HG03575 (cell line): ENCODE data around the gene EXD1.
"Not testable (repeated sequence)": the region's sequence is repeated elsewhere in the genome, so short reads cannot be mapped to it uniquely, and the experiment has no call there.

ENCODE experiments used
- ATAC-seq: cut with Tn5 transposase; IDR thresholded peaks from one replicate; pipeline ENCODE4 v1.9.1; 2021; ENCODE audit not compliant: unreplicated experiment, insufficient number of reproducible peaks, low FRiP score; ENCODE audit errors: extremely low read depth

Gene EXD1

DNA sequence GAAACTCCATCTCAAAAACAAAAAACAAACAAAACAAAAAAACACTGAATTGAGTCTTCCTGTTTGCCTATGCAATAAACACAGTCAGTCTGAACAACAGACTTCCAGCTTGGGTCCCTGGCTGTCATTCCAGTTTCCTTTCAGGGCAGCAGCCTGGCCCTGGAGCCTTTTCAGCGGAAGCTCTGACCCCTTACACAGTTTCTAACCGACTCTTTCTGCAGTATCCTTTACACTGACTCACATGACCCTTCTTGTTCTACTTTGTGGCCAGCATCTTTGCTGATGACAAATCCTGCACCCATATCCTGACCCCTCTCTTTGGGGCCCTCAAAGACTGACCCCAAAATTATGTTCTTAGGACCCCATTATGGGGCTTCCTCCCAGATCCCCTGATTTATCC lies 76.1 kb downstream of the EXD1 start:
- ATAC-seq: no peak

DNA sequence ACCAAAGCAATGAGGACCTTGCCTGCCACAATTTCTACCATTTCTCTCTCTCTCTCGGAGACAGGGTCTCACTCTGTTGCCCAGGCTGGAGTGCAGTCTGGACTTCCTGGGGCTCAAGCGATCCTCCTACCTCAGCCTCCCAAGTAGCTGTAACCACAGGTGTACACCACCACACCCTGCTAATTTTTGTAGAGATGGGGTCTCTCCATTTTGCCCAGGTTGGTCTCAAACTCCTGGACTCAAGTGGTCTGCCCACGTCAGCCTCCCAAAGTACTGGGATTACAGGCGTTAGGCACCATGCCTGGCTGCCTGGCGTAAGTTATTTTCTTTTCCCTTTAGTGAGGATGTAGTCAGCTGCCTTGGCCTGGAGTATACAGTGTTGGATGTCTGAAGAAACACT lies 76.8 kb downstream of the EXD1 start:
- ATAC-seq: no peak

DNA sequence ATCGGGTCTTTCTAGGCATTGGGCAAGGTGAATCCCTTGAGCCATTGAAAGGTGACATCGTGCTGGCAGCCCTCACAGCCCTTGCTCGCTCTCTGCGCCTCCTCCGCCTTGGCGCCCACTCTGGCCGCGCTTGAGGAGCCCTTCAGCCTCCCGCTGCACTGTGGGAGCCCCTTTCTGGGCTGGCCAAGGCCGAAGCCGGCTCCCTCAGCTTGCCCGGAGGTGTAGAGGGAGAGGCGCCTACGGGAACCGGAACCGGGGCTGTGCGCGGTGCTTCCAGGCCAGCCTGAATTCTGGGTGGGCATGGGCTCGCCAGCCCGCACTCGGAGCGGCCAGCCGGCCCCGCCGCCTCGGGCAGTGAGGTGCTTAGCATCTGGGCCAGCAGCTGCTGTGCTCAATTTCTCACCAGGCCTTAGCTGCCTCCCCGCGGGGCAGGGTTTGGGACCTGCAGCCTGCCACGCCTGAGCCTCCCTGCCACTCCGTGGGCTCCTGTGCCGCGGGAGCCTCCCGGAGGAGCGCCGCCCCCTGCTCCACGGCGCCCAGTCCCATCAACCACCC lies 79.0 kb downstream of the EXD1 start:
- ATAC-seq: no peak

DNA sequence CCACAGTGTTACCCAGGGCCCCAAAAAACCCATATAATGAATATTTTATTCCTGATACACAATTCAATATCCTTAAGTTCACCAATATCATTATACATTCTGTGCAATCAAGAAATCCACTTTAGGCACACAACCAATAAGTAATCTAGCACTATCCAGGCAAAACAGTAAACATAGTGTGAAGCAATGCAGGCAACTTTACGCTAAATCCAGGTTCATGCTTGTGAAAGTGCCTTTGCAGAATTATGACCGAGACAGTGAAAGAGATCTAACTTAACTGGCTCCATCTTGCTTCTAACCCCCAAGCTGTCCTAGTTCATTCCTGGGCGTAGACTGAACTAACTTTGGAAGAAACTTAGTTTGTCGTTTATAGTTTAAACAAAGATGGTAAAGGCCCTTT lies 80.3 kb downstream of the EXD1 start:
- no peak for ATAC-seq

DNA sequence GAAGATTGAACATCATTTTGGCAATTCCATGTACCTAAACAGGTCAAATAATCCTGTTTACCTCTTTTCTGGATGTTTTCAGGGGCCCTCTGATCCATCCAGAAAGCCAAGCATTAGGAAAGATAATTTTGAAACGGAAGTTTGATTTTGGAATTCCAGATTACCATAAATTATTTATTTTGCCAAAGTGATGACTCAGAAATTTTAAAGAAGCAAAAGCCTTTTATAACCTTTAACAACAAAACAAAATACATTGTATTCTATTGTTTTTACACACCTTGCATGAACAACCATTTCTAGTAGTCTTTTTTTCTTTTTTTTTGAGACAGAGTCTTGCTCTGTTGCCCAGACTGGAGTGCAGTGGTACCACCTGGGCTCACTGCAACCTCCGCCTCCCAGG lies 82.5 kb downstream of the EXD1 start:
- no peak for ATAC-seq

DNA sequence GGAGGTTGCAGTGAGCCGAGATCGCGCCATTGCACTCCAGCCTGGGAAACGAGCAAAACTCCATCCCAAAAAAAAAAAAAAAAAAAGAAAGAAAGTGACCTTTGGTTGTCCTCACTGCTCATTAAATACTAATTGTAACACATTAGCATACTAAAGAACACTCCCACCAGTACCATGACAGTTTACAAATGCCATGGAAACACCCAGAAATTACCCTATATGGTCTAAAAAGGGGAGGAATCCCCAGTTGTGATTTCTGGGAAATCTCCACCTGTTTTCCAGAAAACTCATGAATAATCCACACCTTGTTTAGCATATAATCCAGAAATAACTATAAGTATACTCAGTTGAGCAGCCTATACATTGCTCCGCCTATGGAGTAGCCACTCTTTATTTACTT lies 90.9 kb downstream of the EXD1 start:
- no peak for ATAC-seq

DNA sequence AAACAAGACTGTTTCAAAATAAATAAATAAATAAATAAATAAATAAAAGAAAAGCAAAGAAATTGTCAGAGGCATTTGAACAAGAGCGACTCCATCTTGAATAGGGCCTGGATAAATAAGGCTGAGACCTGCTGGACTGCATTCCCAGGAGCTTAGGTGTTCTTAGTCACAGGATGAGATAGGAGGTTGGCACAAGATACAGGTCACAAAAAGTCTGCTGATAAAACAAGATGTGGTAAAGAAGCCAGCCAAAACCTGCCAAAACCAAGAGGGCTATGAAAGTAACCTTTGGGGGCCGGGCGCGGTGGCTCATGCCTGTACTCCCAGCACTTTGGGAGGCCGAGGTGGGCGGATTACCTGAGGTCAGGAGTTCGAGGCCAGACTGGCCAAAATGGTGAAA lies 91.4 kb downstream of the EXD1 start:
- ATAC-seq: not testable (repeated sequence)

DNA sequence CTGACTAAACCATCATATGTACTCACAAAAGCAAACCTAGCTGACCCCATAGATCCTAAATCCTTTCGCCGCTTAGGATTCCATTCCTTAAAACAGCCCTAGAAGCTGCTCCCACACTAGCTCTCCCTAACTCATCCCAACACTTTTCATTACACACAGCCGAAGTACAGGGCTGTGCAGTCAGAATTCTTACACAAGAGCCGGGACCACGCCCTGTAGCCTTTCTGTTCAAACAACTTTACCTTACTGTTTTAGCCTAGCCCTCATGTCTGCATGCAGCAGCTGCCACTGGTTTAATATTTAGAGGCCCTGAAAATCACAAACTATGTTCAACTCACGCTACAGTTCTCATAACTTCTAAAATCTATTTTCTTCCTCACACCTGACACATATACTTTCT lies 95.0 kb downstream of the EXD1 start:
- ATAC-seq: not testable (repeated sequence)

DNA sequence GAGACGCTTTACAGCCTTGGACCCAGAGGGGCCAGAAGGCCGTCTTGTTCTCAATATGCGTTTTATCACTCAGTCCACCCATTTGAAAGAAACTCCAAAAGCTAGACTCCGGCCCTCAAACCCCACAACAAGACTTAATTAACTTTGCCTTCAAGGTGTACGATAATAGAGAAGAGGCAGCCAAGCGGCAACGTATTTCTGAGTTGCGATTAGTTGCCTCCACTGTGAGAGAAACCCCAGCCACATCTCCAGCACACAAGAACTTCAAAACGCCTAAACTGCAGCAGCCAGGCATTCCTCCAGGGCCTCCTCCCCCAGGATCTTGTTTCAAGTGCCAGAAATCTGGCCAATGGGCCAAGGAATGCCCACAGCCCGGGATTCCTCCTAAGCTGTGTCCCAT lies 97.1 kb downstream of the EXD1 start:
- no peak for ATAC-seq
